SK-N-SH (cell line): ENCODE measurements around the gene COG8.

Experiments used
- CHD2 ChIP-seq: fragments of 150-350 bp; IDR thresholded peaks from 2 replicates; pipeline ENCODE4 v1.6.1; 2018; ENCODE audit warnings: low read length; ENCODE audit not compliant: partially characterized antibody
- GATA2 ChIP-seq: sonication (generic); formaldehyde crosslinking; IDR thresholded peaks from 2 replicates; pipeline ENCODE4 v1.5.0; 2020; ENCODE audit warnings: mild to moderate bottlenecking, missing genetic modification reagents
- JUND ChIP-seq: IDR thresholded peaks from 2 replicates; pipeline ENCODE4 v1.4.0; 2012
- POLR2AphosphoS5 ChIP-seq: IDR thresholded peaks from 2 replicates; pipeline ENCODE4 v1.6.1; 2012; ENCODE audit warnings: low read depth, low read length
- RAD21 ChIP-seq: IDR thresholded peaks from 2 replicates; pipeline ENCODE4 v1.6.1; 2012; ENCODE audit warnings: mild to moderate bottlenecking, low read length
- SIN3A ChIP-seq: IDR thresholded peaks from 2 replicates; pipeline ENCODE4 v1.6.1; 2012; ENCODE audit warnings: low read depth, mild to moderate bottlenecking, low read length, moderate library complexity, borderline replicate concordance
- TAF1 ChIP-seq: IDR thresholded peaks from 2 replicates; pipeline ENCODE4 v1.6.1; 2012; ENCODE audit warnings: low read depth, mild to moderate bottlenecking, low read length, moderate library complexity, borderline replicate concordance
- YY1 ChIP-seq: IDR thresholded peaks from 2 replicates; pipeline ENCODE4 v1.4.0; 2012; ENCODE audit warnings: low read depth, mild to moderate bottlenecking
- TF ChIP-seq, protein P1 (sequence below): fragments of 200-600 bp; sonication (generic); IDR thresholded peaks from 2 replicates; pipeline ENCODE4 v1.6.1; 2017; ENCODE audit warnings: antibody characterized with exemption, mild to moderate bottlenecking, moderate library complexity
- TF ChIP-seq, protein P2 (sequence below): IDR thresholded peaks from 2 replicates; pipeline ENCODE4 v1.4.0; 2012; ENCODE audit warnings: low read depth
- TF ChIP-seq, protein P3 (sequence below): IDR thresholded peaks from 2 replicates; pipeline ENCODE4 v1.4.0; 2012; ENCODE audit warnings: low read depth, borderline replicate concordance

DNA sequence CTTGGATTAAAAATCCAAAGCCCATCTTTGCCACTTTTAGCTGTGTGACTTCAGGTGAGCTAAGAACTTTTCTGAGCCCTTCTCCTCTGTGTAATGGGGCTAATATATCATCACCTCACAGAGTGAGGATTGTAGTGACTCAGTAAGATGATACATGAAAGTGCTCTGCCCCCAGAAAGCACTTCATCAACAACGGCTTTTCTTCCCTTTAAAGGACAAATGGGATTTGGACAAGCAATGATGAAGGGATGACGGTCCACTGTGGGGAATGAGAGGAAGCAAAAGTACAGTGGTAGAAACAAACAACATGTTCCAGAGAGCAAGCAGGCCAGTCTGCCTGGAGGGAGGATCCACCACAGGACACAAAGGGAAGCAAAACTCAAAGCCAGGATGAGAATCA is 26.5 kb upstream of the COG8 start:
- TF ChIP-seq YY1 = no peak
- TF ChIP-seq, protein P1, sequence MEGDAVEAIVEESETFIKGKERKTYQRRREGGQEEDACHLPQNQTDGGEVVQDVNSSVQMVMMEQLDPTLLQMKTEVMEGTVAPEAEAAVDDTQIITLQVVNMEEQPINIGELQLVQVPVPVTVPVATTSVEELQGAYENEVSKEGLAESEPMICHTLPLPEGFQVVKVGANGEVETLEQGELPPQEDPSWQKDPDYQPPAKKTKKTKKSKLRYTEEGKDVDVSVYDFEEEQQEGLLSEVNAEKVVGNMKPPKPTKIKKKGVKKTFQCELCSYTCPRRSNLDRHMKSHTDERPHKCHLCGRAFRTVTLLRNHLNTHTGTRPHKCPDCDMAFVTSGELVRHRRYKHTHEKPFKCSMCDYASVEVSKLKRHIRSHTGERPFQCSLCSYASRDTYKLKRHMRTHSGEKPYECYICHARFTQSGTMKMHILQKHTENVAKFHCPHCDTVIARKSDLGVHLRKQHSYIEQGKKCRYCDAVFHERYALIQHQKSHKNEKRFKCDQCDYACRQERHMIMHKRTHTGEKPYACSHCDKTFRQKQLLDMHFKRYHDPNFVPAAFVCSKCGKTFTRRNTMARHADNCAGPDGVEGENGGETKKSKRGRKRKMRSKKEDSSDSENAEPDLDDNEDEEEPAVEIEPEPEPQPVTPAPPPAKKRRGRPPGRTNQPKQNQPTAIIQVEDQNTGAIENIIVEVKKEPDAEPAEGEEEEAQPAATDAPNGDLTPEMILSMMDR = no peak
- no peak for TF ChIP-seq POLR2AphosphoS5
- TF ChIP-seq, protein P2, sequence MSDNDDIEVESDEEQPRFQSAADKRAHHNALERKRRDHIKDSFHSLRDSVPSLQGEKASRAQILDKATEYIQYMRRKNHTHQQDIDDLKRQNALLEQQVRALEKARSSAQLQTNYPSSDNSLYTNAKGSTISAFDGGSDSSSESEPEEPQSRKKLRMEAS = no peak
- TF ChIP-seq TAF1 = no peak
- TF ChIP-seq, protein P3, sequence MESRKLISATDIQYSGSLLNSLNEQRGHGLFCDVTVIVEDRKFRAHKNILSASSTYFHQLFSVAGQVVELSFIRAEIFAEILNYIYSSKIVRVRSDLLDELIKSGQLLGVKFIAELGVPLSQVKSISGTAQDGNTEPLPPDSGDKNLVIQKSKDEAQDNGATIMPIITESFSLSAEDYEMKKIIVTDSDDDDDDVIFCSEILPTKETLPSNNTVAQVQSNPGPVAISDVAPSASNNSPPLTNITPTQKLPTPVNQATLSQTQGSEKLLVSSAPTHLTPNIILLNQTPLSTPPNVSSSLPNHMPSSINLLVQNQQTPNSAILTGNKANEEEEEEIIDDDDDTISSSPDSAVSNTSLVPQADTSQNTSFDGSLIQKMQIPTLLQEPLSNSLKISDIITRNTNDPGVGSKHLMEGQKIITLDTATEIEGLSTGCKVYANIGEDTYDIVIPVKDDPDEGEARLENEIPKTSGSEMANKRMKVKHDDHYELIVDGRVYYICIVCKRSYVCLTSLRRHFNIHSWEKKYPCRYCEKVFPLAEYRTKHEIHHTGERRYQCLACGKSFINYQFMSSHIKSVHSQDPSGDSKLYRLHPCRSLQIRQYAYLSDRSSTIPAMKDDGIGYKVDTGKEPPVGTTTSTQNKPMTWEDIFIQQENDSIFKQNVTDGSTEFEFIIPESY = no peak
- no peak for TF ChIP-seq JUND
- TF ChIP-seq CHD2 = no peak
- TF ChIP-seq GATA2 (CRISPR knock-in tag) = no peak
- no peak for TF ChIP-seq RAD21
- TF ChIP-seq SIN3A = no peak
